H9 (cell line): ENCODE results near the gene EBF4. TPM values are rescaled to one million over a fixed set of nuclear protein-coding genes. Genes with fewer than 3 reads are reported as not detected.
A peak's percentile ranks its signal among the peaks of the same experiment; 100 is the strongest.

Source experiments
- DNase-seq: peaks from one replicate; pipeline ENCODE4 v3.0.0-alpha.2; 2017
- H2AFZ ChIP-seq: one replicate; pipeline ENCODE4 v1.6.1; 2013; ENCODE audit warnings: mild to moderate bottlenecking, low read length, control low read depth, moderate library complexity
- H2AK5ac ChIP-seq: 2 replicates; pipeline ENCODE4 v1.6.1; 2013; ENCODE audit warnings: low read length, control low read depth, mixed read lengths; ENCODE audit not compliant: insufficient read length
- H2BK120ac ChIP-seq: one replicate; pipeline ENCODE4 v1.6.1; 2013; ENCODE audit warnings: low read depth, mild to moderate bottlenecking, low read length, control low read depth, inconsistent platforms; ENCODE audit not compliant: poor library complexity, severe bottlenecking
- H2BK12ac ChIP-seq: 2 replicates; pipeline ENCODE4 v1.6.1; 2013; ENCODE audit warnings: low read length, control low read depth, mixed read lengths, low read depth; ENCODE audit not compliant: insufficient read length
- H2BK15ac ChIP-seq: 2 replicates; pipeline ENCODE4 v1.6.1; 2013; ENCODE audit warnings: low read depth, low read length, control low read depth
- H2BK20ac ChIP-seq: one replicate; pipeline ENCODE4 v1.6.1; 2013; ENCODE audit warnings: low read depth, mild to moderate bottlenecking, low read length, control low read depth, inconsistent platforms; ENCODE audit not compliant: poor library complexity, severe bottlenecking
- H2BK5ac ChIP-seq: 2 replicates; pipeline ENCODE4 v1.6.1; 2013; ENCODE audit warnings: low read length, control low read depth, mixed read lengths; ENCODE audit not compliant: insufficient read length
- H3K14ac ChIP-seq: 2 replicates; pipeline ENCODE4 v1.6.1; 2013; ENCODE audit warnings: low read length, control low read depth; ENCODE audit not compliant: insufficient read depth
- H3K18ac ChIP-seq: 2 replicates; pipeline ENCODE4 v1.6.1; 2013; ENCODE audit warnings: low read depth, mild to moderate bottlenecking, mixed read lengths, low read length, control low read depth; ENCODE audit not compliant: insufficient read length
- H3K23ac ChIP-seq: 2 replicates; pipeline ENCODE4 v1.6.1; 2013; ENCODE audit warnings: low read length, control low read depth, mixed read lengths, low read depth; ENCODE audit not compliant: insufficient read length
- H3K23me2 ChIP-seq: 2 replicates; pipeline ENCODE4 v1.6.1; 2013; ENCODE audit warnings: low read depth, mild to moderate bottlenecking, mixed read lengths, low read length, control low read depth; ENCODE audit not compliant: insufficient read length, poor library complexity, severe bottlenecking
- H3K27ac ChIP-seq: 2 replicates; pipeline ENCODE4 v1.5.1; 2013; ENCODE audit warnings: low read length, control low read depth, mixed read lengths, low read depth; ENCODE audit not compliant: insufficient read length
- H3K27me3 ChIP-seq: 2 replicates; pipeline ENCODE4 v1.6.1; 2013; ENCODE audit warnings: low read length, control low read depth, inconsistent platforms; ENCODE audit not compliant: insufficient read depth
- H3K4ac ChIP-seq: 2 replicates; pipeline ENCODE4 v1.6.1; 2013; ENCODE audit warnings: low read depth, mild to moderate bottlenecking, control low read depth, inconsistent platforms, low read length, moderate library complexity
- H3K4me1 ChIP-seq: 2 replicates; pipeline ENCODE4 v1.6.1; 2013; ENCODE audit warnings: low read length, control low read depth, inconsistent platforms; ENCODE audit not compliant: insufficient read depth
- H3K4me2 ChIP-seq: 2 replicates; pipeline ENCODE4 v1.6.1; 2013; ENCODE audit warnings: low read length, control low read depth, mixed read lengths; ENCODE audit not compliant: insufficient read length, insufficient read depth
- H3K56ac ChIP-seq: 2 replicates; pipeline ENCODE4 v1.6.1; 2013; ENCODE audit warnings: low read depth, mild to moderate bottlenecking, mixed read lengths, low read length, control low read depth; ENCODE audit not compliant: insufficient read length
- H3K79me1 ChIP-seq: 2 replicates; pipeline ENCODE4 v1.6.1; 2013; ENCODE audit warnings: low read depth, mild to moderate bottlenecking, moderate library complexity, low read length, control low read depth, inconsistent platforms; ENCODE audit not compliant: insufficient read depth, poor library complexity, severe bottlenecking
- H3K79me2 ChIP-seq: 2 replicates; pipeline ENCODE4 v1.6.1; 2013; ENCODE audit warnings: low read length, control low read depth, inconsistent platforms; ENCODE audit not compliant: insufficient read depth
- H3K9ac ChIP-seq: 2 replicates; pipeline ENCODE4 v1.6.1; 2013; ENCODE audit warnings: low read length, control low read depth, mixed read lengths; ENCODE audit not compliant: insufficient read length; ENCODE audit errors: extremely low read depth
- H3K9me3 ChIP-seq: one replicate; pipeline ENCODE4 v1.6.1; 2013; ENCODE audit warnings: low read depth, low read length, inconsistent platforms; ENCODE audit not compliant: control insufficient read depth
- H3T11ph ChIP-seq: one replicate; pipeline ENCODE4 v1.6.1; 2013; ENCODE audit warnings: mild to moderate bottlenecking, low read length, control low read depth, inconsistent platforms
- H4K20me1 ChIP-seq: one replicate; pipeline ENCODE4 v1.6.1; 2013; ENCODE audit not compliant: control insufficient read depth, insufficient read length, insufficient read depth
- H4K5ac ChIP-seq: 2 replicates; pipeline ENCODE4 v1.6.1; 2013; ENCODE audit warnings: low read depth, mild to moderate bottlenecking, mixed read lengths, low read length, control low read depth; ENCODE audit not compliant: insufficient read length
- H4K8ac ChIP-seq: replicated peaks from 2 replicates; pipeline ENCODE4 v1.6.1; 2013; ENCODE audit warnings: low read length, control low read depth, mixed read lengths, low read depth; ENCODE audit not compliant: insufficient read length
- H4K91ac ChIP-seq: 2 replicates; pipeline ENCODE4 v1.6.1; 2013; ENCODE audit warnings: low read depth, mild to moderate bottlenecking, moderate library complexity, mixed read lengths, low read length, control low read depth; ENCODE audit not compliant: insufficient read length
- H3K27ac Mint-ChIP-seq, 3 experiments: 2 replicates in 2 of 3; 3 replicates in 1 of 3; pipeline ENCODE4 v1.8.0; 2020 to 2021; ENCODE audit warnings: mixed read lengths in 3 of 3, mild to moderate bottlenecking in 1 of 3, moderate library complexity in 1 of 3
- H3K27me3 Mint-ChIP-seq: 2 replicates; pipeline ENCODE4 v1.8.0; 2021; ENCODE audit warnings: low read depth, mild to moderate bottlenecking, moderate library complexity, mixed read lengths
- H3K36me3 Mint-ChIP-seq, 3 experiments: 2 replicates in 2 of 3; 3 replicates in 1 of 3; pipeline ENCODE4 v1.8.0; 2020 to 2021; ENCODE audit warnings: low read depth in 3 of 3, mixed read lengths in 3 of 3; ENCODE audit not compliant: insufficient read depth in 1 of 3
- H3K4me1 Mint-ChIP-seq, 2 experiments: 2 replicates each; pipeline ENCODE4 v1.8.0; 2020; ENCODE audit warnings: mixed read lengths in 2 of 2
- H3K4me3 Mint-ChIP-seq, 2 experiments: 2 replicates in 1 of 2; 3 replicates in 1 of 2; pipeline ENCODE4 v1.8.0; 2020 to 2021; ENCODE audit warnings: mild to moderate bottlenecking in 2 of 2, mixed read lengths in 2 of 2, moderate library complexity in 1 of 2
- H3K9me3 Mint-ChIP-seq, 2 experiments: 2 replicates in 1 of 2; 3 replicates in 1 of 2; pipeline ENCODE4 v1.8.0; 2020; ENCODE audit warnings: mild to moderate bottlenecking in 2 of 2, mixed read lengths in 2 of 2, moderate library complexity in 1 of 2
- WGBS: extraction: QIAGEN DNeasy Blood & Tissue Kit; methylation state at CpG from one replicate; pipeline ENCODE4 v1.1.7; 2013; ENCODE audit warnings: missing lambda C conversion rate, low lambda C conversion rate, mixed read lengths; ENCODE audit not compliant: insufficient read length; ENCODE audit errors: extremely low coverage; 5-methylcytosine and 5-hydroxymethylcytosine counted together
- total RNA-seq: library from RNA; stranded (reverse); gene quantifications from 2 replicates; pipeline ENCODE4 v1.2.1, GENCODE V29; 2021
- TF ChIP-seq, protein P1 (sequence below): fragments of 200-600 bp; sonication (generic); conservative IDR thresholded peaks from 3 replicates; pipeline ENCODE4 v1.8.0; 2021; ENCODE audit warnings: antibody characterized with exemption, mild to moderate bottlenecking

The EBF4 gene
- total RNA-seq, 1 experiment from 2014 or later = 3.9 TPM

DNA sequence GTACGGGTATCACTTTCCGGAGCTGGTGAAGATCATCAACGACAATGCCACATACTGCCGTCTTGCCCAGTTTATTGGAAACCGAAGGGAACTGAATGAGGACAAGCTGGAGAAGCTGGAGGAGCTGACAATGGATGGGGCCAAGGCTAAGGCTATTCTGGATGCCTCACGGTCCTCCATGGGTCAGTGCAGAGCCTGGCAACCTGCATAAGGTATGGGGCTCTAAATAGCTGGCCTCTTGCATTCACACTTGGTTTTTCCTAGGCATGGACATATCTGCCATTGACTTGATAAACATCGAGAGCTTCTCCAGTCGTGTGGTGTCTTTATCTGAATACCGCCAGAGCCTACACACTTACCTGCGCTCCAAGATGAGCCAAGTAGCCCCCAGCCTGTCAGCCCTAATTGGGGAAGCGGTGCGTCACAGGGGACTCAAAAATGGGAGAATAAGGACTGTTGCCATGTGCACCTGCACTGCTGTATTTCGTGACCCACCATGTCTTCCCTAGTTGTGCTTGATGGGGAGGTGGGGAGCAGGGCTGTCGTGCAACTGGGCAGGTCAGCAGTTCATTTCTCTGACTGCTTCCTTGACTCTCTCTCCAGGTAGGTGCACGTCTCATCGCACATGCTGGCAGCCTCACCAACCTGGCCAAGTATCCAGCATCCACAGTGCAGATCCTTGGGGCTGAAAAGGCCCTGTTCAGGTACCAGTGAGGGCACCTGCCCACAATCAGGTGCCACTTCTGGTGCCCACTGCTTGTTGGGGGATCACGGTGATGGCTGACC lies 37.1 kb upstream of the EBF4 start:
- Histone ChIP-seq H3K4ac (no peak overlapping the region), H4K91ac (no peak overlapping the region), H4K20me1 (no peaks in the 10 kb centered on the region), H4K8ac (no peak overlapping the region), H2BK15ac (no peak overlapping the region), H3K27me3 (no peaks in the 10 kb centered on the region), H2BK120ac (no peak overlapping the region), H3K27ac (no peak overlapping the region), H3K79me2 (peaks cover 17% of the 10 kb centered on the region), H2BK20ac (no peak overlapping the region), H3K18ac (no peak overlapping the region), H3K9ac (no peak overlapping the region), H3T11ph (no peak overlapping the region), H3K4me2 (no peak overlapping the region), H4K5ac (no peak overlapping the region), H3K14ac (no peak overlapping the region), H2BK12ac (no peak overlapping the region), H3K9me3 (no peaks in the 10 kb centered on the region), H2AK5ac (no peak overlapping the region), H2BK5ac (no peak overlapping the region), H3K56ac (no peak overlapping the region), H3K4me1 (no peaks in the 10 kb centered on the region; the same call in 1 of the 2 replicates), H2AFZ (no peak overlapping the region), H3K23ac (no peak overlapping the region), H3K23me2 (peaks cover 9% of the 10 kb centered on the region), H3K79me1 (peaks cover 11% of the 10 kb centered on the region)
- TF ChIP-seq, protein P1, sequence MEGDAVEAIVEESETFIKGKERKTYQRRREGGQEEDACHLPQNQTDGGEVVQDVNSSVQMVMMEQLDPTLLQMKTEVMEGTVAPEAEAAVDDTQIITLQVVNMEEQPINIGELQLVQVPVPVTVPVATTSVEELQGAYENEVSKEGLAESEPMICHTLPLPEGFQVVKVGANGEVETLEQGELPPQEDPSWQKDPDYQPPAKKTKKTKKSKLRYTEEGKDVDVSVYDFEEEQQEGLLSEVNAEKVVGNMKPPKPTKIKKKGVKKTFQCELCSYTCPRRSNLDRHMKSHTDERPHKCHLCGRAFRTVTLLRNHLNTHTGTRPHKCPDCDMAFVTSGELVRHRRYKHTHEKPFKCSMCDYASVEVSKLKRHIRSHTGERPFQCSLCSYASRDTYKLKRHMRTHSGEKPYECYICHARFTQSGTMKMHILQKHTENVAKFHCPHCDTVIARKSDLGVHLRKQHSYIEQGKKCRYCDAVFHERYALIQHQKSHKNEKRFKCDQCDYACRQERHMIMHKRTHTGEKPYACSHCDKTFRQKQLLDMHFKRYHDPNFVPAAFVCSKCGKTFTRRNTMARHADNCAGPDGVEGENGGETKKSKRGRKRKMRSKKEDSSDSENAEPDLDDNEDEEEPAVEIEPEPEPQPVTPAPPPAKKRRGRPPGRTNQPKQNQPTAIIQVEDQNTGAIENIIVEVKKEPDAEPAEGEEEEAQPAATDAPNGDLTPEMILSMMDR = no peak
- WGBS = no CpG with 5 or more reads among the region's 17 CpGs
- peaks cover 58 to 80% (median 75%) of the 10 kb centered on the region in 3 experiments for H3K36me3 Mint-ChIP-seq
- peak overlapping the region in 1 of 3 experiments; percentile 84; a peak in 2 of 7 replicates for H3K27ac Mint-ChIP-seq
- peak overlapping the region; percentile 88 to 93; a peak in 4 of 5 replicates for H3K4me3 Mint-ChIP-seq
- no peak for DNase-seq
- peaks cover 15 to 22% of the 10 kb centered on the region in 2 experiments for H3K4me1 Mint-ChIP-seq
- no peaks in the 10 kb centered on the region for H3K9me3 Mint-ChIP-seq
- peaks cover 3% of the 10 kb centered on the region; the same call in 1 of the 2 replicates for H3K27me3 Mint-ChIP-seq
